HepG2 (cell line): ENCODE results near the gene GSTA5. TPM values are rescaled to one million over a fixed set of nuclear protein-coding genes. Genes with fewer than 3 reads are reported as not detected.

Experiments
- ASH2L ChIP-seq: fragments of 300-600, 200-600 bp; sonication (generic); IDR thresholded peaks from 2 replicates; pipeline ENCODE4 v1.7.0; 2017; ENCODE audit warnings: low read depth, mild to moderate bottlenecking, moderate library complexity, mixed read lengths, low read length; ENCODE audit not compliant: insufficient read length
- ATF4 ChIP-seq, 2 experiments: fragments of 450-650 bp in 1 of 2; sonication (generic) in 1 of 2; formaldehyde crosslinking; IDR thresholded peaks; 2 replicates each; pipeline versions ENCODE4 v1.5.0 to v1.8.0; 2020 to 2022; ENCODE audit warnings: mild to moderate bottlenecking in 1 of 2, missing genetic modification reagents in 1 of 2
- BRCA1 ChIP-seq: sonication (generic); formaldehyde crosslinking; IDR thresholded peaks from 2 replicates; pipeline ENCODE4 v1.4.0; 2020; ENCODE audit warnings: missing genetic modification reagents
- BRD4 ChIP-seq: sonication (generic); formaldehyde crosslinking; IDR thresholded peaks from 2 replicates; pipeline ENCODE4 v1.4.0; 2020; ENCODE audit warnings: missing genetic modification reagents
- E2F1 ChIP-seq: sonication (generic); formaldehyde crosslinking; IDR thresholded peaks from 2 replicates; pipeline ENCODE4 v1.5.0; 2020; ENCODE audit warnings: missing genetic modification reagents
- FLYWCH1 ChIP-seq: sonication (generic); formaldehyde crosslinking; IDR thresholded peaks from 2 replicates; pipeline ENCODE4 v1.8.1; 2023; ENCODE audit warnings: mild to moderate bottlenecking, missing genetic modification reagents
- HINFP ChIP-seq: sonication (generic); formaldehyde crosslinking; IDR thresholded peaks from 2 replicates; pipeline ENCODE4 v1.4.0; 2020; ENCODE audit warnings: low read depth, mild to moderate bottlenecking, missing genetic modification reagents
- TFE3 ChIP-seq: IDR thresholded peaks from 2 replicates; pipeline ENCODE4 v1.6.1; 2016
- TRAFD1 ChIP-seq: sonication (generic); formaldehyde crosslinking; IDR thresholded peaks from 2 replicates; pipeline ENCODE4 v1.5.1; 2020; ENCODE audit warnings: missing genetic modification reagents, mild to moderate bottlenecking, borderline replicate concordance
- U2AF2 ChIP-seq: fragments of 200-400 bp; formaldehyde crosslinking; IDR thresholded peaks from 2 replicates; pipeline ENCODE4 v1.6.1; 2017; ENCODE audit warnings: low read depth, mild to moderate bottlenecking, low read length
- ZBTB49 ChIP-seq: sonication (generic); formaldehyde crosslinking; IDR thresholded peaks from 2 replicates; pipeline ENCODE4 v1.4.0; 2020; ENCODE audit warnings: missing genetic modification reagents, borderline replicate concordance
- ZMAT5 ChIP-seq: sonication (generic); formaldehyde crosslinking; IDR thresholded peaks from 2 replicates; pipeline ENCODE4 v1.5.0; 2020; ENCODE audit warnings: mild to moderate bottlenecking, low read depth, missing genetic modification reagents, borderline replicate concordance
- ZMYM2 ChIP-seq: sonication (generic); formaldehyde crosslinking; IDR thresholded peaks from 2 replicates; pipeline ENCODE4 v1.8.0; 2022; ENCODE audit warnings: mild to moderate bottlenecking, missing genetic modification reagents
- ZNF512B ChIP-seq: sonication (generic); formaldehyde crosslinking; IDR thresholded peaks from 2 replicates; pipeline ENCODE4 v1.5.1; 2020; ENCODE audit warnings: missing genetic modification reagents, mild to moderate bottlenecking, borderline replicate concordance
- polyA plus RNA-seq, 8 experiments: library from polyadenylated mRNA; depleted of rRNA in 3 of 8; stranded (reverse) in 7 of 8; unstranded in 1 of 8; fragments of >200 nt; fragmentation: Illumina TruSeq in 4 of 8; extraction: Trizol in 4 of 8; gene quantifications; 2 replicates each; pipeline versions ENCODE4 v1.2.1 to v1.2.3, GENCODE V29; 2011 to 2016; ENCODE audit warnings: low read depth in 4 of 8, missing spikeins in 1 of 8, mixed read lengths in 1 of 8; ENCODE audit not compliant: insufficient read depth in 1 of 8
- total RNA-seq, 5 experiments: library from RNA; depleted of rRNA; stranded (reverse); fragments of >200 nt; fragmentation: Illumina TruSeq; extraction: Trizol; gene quantifications; 2 replicates each; pipeline ENCODE4 v1.2.3, GENCODE V29; 2016; ENCODE audit warnings: low read depth in 1 of 5

Gene GSTA5
- total and polyA plus RNA-seq, 2 of the 13 experiments (the other 11 are each of a cell fraction or from before 2014, with no cell fraction given): not detected

- no peak for TF ChIP-seq TRAFD1 (CRISPR knock-in tag)
- TF ChIP-seq ZMYM2: no peak
- no peak for TF ChIP-seq FLYWCH1
- TF ChIP-seq E2F1 (CRISPR knock-in tag): no peak
- no peak for TF ChIP-seq U2AF2
- peak; percentile 83; the same call in 1 of the 2 replicates for TF ChIP-seq ZNF512B (CRISPR knock-in tag)
- no peak for TF ChIP-seq BRD4 (CRISPR knock-in tag)
- TF ChIP-seq TFE3 (CRISPR knock-in tag): no peak
- no peak for TF ChIP-seq ATF4 (CRISPR knock-in tag; IDR thresholded peaks at IDR 0.05)
- no peak for TF ChIP-seq BRCA1 (CRISPR knock-in tag)
- 0 out of 2 replicates have a peak, but pooled peaks have one; percentile 75 for TF ChIP-seq HINFP (CRISPR knock-in tag)
- no peak for TF ChIP-seq ASH2L
- TF ChIP-seq ZMAT5 (CRISPR knock-in tag): no peak
- no peak for TF ChIP-seq ZBTB49
Measured at GRCh38 chr6:52881996-52882841, 41.6 kb upstream of the GSTA5 start (continued).
